ENCODE measurements around the gene TRMT61B. TPM values are rescaled to one million over a fixed set of nuclear protein-coding genes. Genes with fewer than 3 reads are reported as not detected.

Gene TRMT61B
- total and polyA plus RNA-seq, 2 donors (not counting 1 experiment from before 2014, with no cell fraction given) = 15.5 to 20.3 TPM

DNA sequence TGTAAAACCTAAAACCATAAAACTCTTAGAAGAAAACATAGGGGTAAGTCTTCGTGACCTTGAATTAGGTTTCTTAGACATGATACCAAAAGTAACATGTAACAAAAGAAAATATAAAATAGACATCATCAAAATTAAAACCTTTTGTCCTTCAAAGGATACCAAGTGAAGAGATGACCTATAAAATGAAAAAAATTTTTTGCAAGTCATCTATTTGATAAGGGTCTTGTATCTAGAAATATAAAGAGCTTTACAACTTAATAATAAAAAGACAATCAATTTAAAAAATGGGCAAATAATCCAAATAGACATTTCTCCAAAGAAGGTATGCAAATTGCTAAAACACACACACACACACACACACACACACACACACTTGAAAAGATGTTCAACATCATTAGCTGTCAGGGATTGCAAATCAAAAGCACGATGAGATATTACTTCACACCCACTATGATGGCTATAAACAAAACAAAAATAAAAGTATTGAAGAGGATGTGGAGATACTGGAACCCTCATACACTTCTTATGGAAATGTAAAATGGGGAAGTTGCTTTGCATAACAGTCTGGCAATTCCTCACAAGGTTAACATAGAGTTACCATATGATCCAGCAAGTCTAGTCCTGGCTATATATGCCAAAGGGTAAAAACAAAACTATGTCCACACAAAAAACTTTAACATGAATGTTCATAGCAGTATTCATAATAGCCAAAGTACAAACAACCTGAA lies 36.2 kb downstream of the TRMT61B start:
- Histone ChIP-seq H3K4me1 (ENCODE audit: control insufficient read depth in 2 of 2, insufficient read depth in 2 of 2, low read length in 2 of 2) (no peaks in the 10 kb centered on the region), H3K27me3 (replicated peaks in 1 of 4; ENCODE audit: control extremely low read depth in 1 of 4, control insufficient read depth in 3 of 4, insufficient read depth in 4 of 4, low read length in 3 of 4) (no peaks in the 10 kb centered on the region), H3K79me2 (ENCODE audit: control insufficient read depth, insufficient read depth, low read length) (no peaks in the 10 kb centered on the region), H3K4me2 (replicated peaks; ENCODE audit: low read depth, low read length, poor library complexity, severe bottlenecking) (no peak overlapping the region), H2AFZ (ENCODE audit: insufficient read depth, low read depth, low read length, poor library complexity, severe bottlenecking) (no peak overlapping the region), H3K36me3 (replicated peaks in 1 of 2; ENCODE audit: control extremely low read depth in 1 of 2, control insufficient read depth in 1 of 2, extremely low read depth in 1 of 2, insufficient read depth in 2 of 2, low read length in 1 of 2) (no peaks in the 10 kb centered on the region), H3K9ac (ENCODE audit: low read length) (no peak overlapping the region), H3K9me3 (ENCODE audit: control extremely low read depth in 1 of 3, control insufficient read depth in 2 of 3, insufficient read depth in 1 of 3, low read length in 2 of 3) (peaks cover 0 to 1% (median 0%) of the 10 kb centered on the region in 3 donors), H3K4me3 (ENCODE audit: control extremely low read depth in 1 of 5, extremely low read depth in 1 of 5, insufficient read depth in 1 of 5, low read depth in 2 of 5, low read length in 4 of 5) (no peak overlapping the region), H3K27ac (ENCODE audit: low read length in 2 of 2) (no peak overlapping the region), H4K20me1 (ENCODE audit: control insufficient read depth, insufficient read depth, low read length, poor library complexity, severe bottlenecking) (no peaks in the 10 kb centered on the region)
- H3K4me3 Mint-ChIP-seq = no peak overlapping the region
- H3K27me3 Mint-ChIP-seq = no peaks in the 10 kb centered on the region
- TF ChIP-seq EZH2 (IDR thresholded peaks at IDR 0.05; ENCODE audit: borderline replicate concordance, insufficient read depth, low read depth, low read length, poor library complexity, severe bottlenecking) = no peak
- TF ChIP-seq, protein P1, sequence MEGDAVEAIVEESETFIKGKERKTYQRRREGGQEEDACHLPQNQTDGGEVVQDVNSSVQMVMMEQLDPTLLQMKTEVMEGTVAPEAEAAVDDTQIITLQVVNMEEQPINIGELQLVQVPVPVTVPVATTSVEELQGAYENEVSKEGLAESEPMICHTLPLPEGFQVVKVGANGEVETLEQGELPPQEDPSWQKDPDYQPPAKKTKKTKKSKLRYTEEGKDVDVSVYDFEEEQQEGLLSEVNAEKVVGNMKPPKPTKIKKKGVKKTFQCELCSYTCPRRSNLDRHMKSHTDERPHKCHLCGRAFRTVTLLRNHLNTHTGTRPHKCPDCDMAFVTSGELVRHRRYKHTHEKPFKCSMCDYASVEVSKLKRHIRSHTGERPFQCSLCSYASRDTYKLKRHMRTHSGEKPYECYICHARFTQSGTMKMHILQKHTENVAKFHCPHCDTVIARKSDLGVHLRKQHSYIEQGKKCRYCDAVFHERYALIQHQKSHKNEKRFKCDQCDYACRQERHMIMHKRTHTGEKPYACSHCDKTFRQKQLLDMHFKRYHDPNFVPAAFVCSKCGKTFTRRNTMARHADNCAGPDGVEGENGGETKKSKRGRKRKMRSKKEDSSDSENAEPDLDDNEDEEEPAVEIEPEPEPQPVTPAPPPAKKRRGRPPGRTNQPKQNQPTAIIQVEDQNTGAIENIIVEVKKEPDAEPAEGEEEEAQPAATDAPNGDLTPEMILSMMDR (IDR thresholded peaks at IDR 0.05) = no peak
- no peaks in the 10 kb centered on the region for H3K9me3 Mint-ChIP-seq (ENCODE audit: insufficient read depth)
- WGBS (ENCODE audit: insufficient coverage) = no CpG with 5 or more reads among the region's 2 CpGs
- DNase-seq (no peak), ATAC-seq (ENCODE audit: low read depth) (no peak)
- CTCF ChIA-PET = no interaction called here
- no peaks in the 10 kb centered on the region for H3K4me1 Mint-ChIP-seq
- POLR2A ChIA-PET = interaction anchor here (0.7 kb wide), 1 partner anchor 289 kb away, joined by 5 read pairs; no protein-coding TSS in a partner anchor
- H3K27ac Mint-ChIP-seq = no peak overlapping the region
- intact Hi-C loops (cut with micrococcal nuclease) = no loop called here

DNA sequence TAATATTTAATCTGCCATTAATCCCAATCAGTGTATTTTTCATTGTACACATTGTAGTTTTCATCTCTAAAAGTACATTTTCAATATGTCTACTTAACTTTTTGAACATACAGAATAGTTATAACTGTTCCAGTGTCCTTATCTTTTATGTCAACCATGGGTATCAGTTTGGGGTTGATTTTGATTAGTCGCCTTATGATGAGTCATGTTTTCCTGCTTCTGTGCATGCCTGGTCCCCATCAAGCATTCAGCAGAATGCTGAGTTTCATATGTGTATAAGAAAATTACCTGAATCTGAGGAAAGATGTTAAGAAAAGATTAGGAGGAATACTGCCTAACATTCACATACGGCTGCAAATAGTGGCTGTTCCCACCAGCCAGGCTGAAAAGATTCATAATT lies 41.7 kb downstream of the TRMT61B start:
- ChIA-PET CTCF (no interaction called here), POLR2A (no interaction called here)
- intact Hi-C loops (cut with micrococcal nuclease) = no loop called here
- no peak overlapping the region for H3K9ac ChIP-seq (ENCODE audit: low read length)
- H3K27me3 ChIP-seq (replicated peaks in 1 of 4; ENCODE audit: control extremely low read depth in 1 of 4, control insufficient read depth in 3 of 4, insufficient read depth in 4 of 4, low read length in 3 of 4) = no peaks in the 10 kb centered on the region
- ATAC-seq (ENCODE audit: low read depth) (no peak), DNase-seq (no peak)
- no peaks in the 10 kb centered on the region for H4K20me1 ChIP-seq (ENCODE audit: control insufficient read depth, insufficient read depth, low read length, poor library complexity, severe bottlenecking)
- H3K79me2 ChIP-seq (ENCODE audit: control insufficient read depth, insufficient read depth, low read length) = no peaks in the 10 kb centered on the region
- no peak overlapping the region for H3K27ac Mint-ChIP-seq
- no peak overlapping the region for H3K4me3 Mint-ChIP-seq
- H3K9me3 ChIP-seq (ENCODE audit: control extremely low read depth in 1 of 3, control insufficient read depth in 2 of 3, insufficient read depth in 1 of 3, low read length in 2 of 3) = no peaks in the 10 kb centered on the region
- H3K4me3 ChIP-seq (ENCODE audit: control extremely low read depth in 1 of 5, extremely low read depth in 1 of 5, insufficient read depth in 1 of 5, low read depth in 2 of 5, low read length in 4 of 5) = no peak overlapping the region
- H2AFZ ChIP-seq (ENCODE audit: insufficient read depth, low read depth, low read length, poor library complexity, severe bottlenecking) = no peak overlapping the region
- TF ChIP-seq, protein P1 (IDR thresholded peaks at IDR 0.05) = no peak
- TF ChIP-seq EZH2 (IDR thresholded peaks at IDR 0.05; ENCODE audit: borderline replicate concordance, insufficient read depth, low read depth, low read length, poor library complexity, severe bottlenecking) = no peak
- H3K27me3 Mint-ChIP-seq = no peaks in the 10 kb centered on the region
- WGBS (ENCODE audit: insufficient coverage) = 100% methylated on average over 1 of the region's 2 CpGs
- H3K4me1 Mint-ChIP-seq = no peaks in the 10 kb centered on the region
- no peak overlapping the region for H3K27ac ChIP-seq (ENCODE audit: low read length in 2 of 2)
- no peaks in the 10 kb centered on the region for H3K4me1 ChIP-seq (ENCODE audit: control insufficient read depth in 2 of 2, insufficient read depth in 2 of 2, low read length in 2 of 2)
- no peaks in the 10 kb centered on the region for H3K9me3 Mint-ChIP-seq (ENCODE audit: insufficient read depth)
- H3K36me3 ChIP-seq (replicated peaks in 1 of 2; ENCODE audit: control extremely low read depth in 1 of 2, control insufficient read depth in 1 of 2, extremely low read depth in 1 of 2, insufficient read depth in 2 of 2, low read length in 1 of 2) = no peaks in the 10 kb centered on the region
- no peak overlapping the region for H3K4me2 ChIP-seq (replicated peaks; ENCODE audit: low read depth, low read length, poor library complexity, severe bottlenecking)
